Measurements from ENCODE around the gene GNAI3. TPM values are rescaled to one million over a fixed set of nuclear protein-coding genes. Genes with fewer than 3 reads are reported as not detected.
A peak's percentile ranks its signal among the peaks of the same experiment; 100 is the strongest.

The GNAI3 gene
- 1 to 10 TPM; 3.5 to 6.8 TPM for polyA plus RNA-seq

GRCh38 chr1:109548321-109549267 lies at the start of gene GNAI3:
GNAI3 (plus strand) TSS chr1:109548615; CDS start chr1:109548721, 106 bp downstream.
- no peaks in the 10 kb centered on the region for H3K4me1 ChIP-seq (ENCODE audit: control insufficient read depth in 2 of 2, insufficient read depth in 2 of 2, low read length in 1 of 2)
- peak within 1 kb of the TSS; percentile 71 to 83 for H3K4me3 ChIP-seq (ENCODE audit: low read depth in 1 of 2, low read length in 2 of 2)
- H3K27me3 ChIP-seq (ENCODE audit: control insufficient read depth in 1 of 2, insufficient read depth in 2 of 2, low read length in 2 of 2) = no peaks in the 10 kb centered on the region
- 0 to 1% methylated on average over 68 of the region's 68 CpGs for WGBS, 2 donors
- no peaks in the 10 kb centered on the region for H3K36me3 ChIP-seq (ENCODE audit: control insufficient read depth in 2 of 2, insufficient read depth in 2 of 2, low read length in 1 of 2)
- H3K9me3 ChIP-seq (ENCODE audit: control insufficient read depth in 2 of 2, insufficient read depth in 1 of 2, low read depth in 1 of 2, low read length in 1 of 2) = no peaks in the 10 kb centered on the region
- H3K27ac ChIP-seq (ENCODE audit: low read depth in 2 of 2, low read length in 1 of 2) = peak within 1 kb of the TSS; percentile 96 to 97

DNA sequence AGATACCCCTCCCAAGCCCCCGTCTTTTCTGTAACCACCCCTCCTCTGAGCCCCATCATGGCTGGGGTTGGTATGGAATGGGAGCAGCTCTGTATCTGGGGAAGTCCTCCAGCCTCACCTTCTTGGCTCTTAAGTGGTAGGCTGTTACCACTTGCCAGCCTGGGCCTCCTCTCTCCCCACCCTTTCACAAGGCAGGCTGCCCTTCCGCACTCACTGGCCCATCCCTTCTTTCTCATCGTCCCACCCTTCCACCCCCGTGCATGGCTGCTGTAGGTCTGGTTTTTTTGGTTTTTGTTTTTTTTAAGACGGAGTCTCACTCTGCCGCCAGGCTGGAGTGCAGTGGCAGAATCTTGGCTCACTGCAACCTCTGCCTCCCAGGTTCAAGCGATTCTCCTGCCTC lies 49.3 kb upstream of the GNAI3 start:
- H3K4me1 ChIP-seq (ENCODE audit: control insufficient read depth in 2 of 2, insufficient read depth in 2 of 2, low read length in 1 of 2) = peaks cover 7 to 15% of the 10 kb centered on the region in 2 donors

GRCh38 chr1:109499661-109500536 lies 48.5 kb upstream of the GNAI3 start:
- Histone ChIP-seq H3K27me3 (ENCODE audit: control insufficient read depth in 1 of 2, insufficient read depth in 2 of 2, low read length in 2 of 2) (no peaks in the 10 kb centered on the region), H3K36me3 (ENCODE audit: control insufficient read depth in 2 of 2, insufficient read depth in 2 of 2, low read length in 1 of 2) (peaks cover 2 to 21% of the 10 kb centered on the region in 2 donors), H3K27ac (ENCODE audit: low read depth in 2 of 2, low read length in 1 of 2) (peak overlapping the region; percentile 51 to 77), H3K4me1 (ENCODE audit: control insufficient read depth in 2 of 2, insufficient read depth in 2 of 2, low read length in 1 of 2) (peaks cover 7 to 13% of the 10 kb centered on the region in 2 donors), H3K9me3 (ENCODE audit: control insufficient read depth in 2 of 2, insufficient read depth in 1 of 2, low read depth in 1 of 2, low read length in 1 of 2) (no peaks in the 10 kb centered on the region), H3K4me3 (ENCODE audit: low read depth in 1 of 2, low read length in 2 of 2) (no peak overlapping the region)
- 55 to 61% methylated on average over 4 of the region's 4 CpGs for WGBS, 2 donors

More for the DNA sequence above, 49.3 kb upstream of the GNAI3 start:
- WGBS, 2 donors = 45 to 56% methylated on average over 7 of the region's 7 CpGs
- peaks cover 2 to 21% of the 10 kb centered on the region in 2 donors for H3K36me3 ChIP-seq (ENCODE audit: control insufficient read depth in 2 of 2, insufficient read depth in 2 of 2, low read length in 1 of 2)
- peak overlapping the region; percentile 46 to 77 for H3K27ac ChIP-seq (ENCODE audit: low read depth in 2 of 2, low read length in 1 of 2)
- no peak overlapping the region for H3K4me3 ChIP-seq (ENCODE audit: low read depth in 1 of 2, low read length in 2 of 2)
- H3K27me3 ChIP-seq (ENCODE audit: control insufficient read depth in 1 of 2, insufficient read depth in 2 of 2, low read length in 2 of 2) = no peaks in the 10 kb centered on the region
- no peaks in the 10 kb centered on the region for H3K9me3 ChIP-seq (ENCODE audit: control insufficient read depth in 2 of 2, insufficient read depth in 1 of 2, low read depth in 1 of 2, low read length in 1 of 2)

- Histone ChIP-seq H3K27me3 (ENCODE audit: control insufficient read depth in 1 of 2, insufficient read depth in 2 of 2, low read length in 2 of 2) (no peaks in the 10 kb centered on the region), H3K36me3 (ENCODE audit: control insufficient read depth in 2 of 2, insufficient read depth in 2 of 2, low read length in 1 of 2) (peaks cover 0 to 17% of the 10 kb centered on the region in 2 donors), H3K27ac (ENCODE audit: low read depth in 2 of 2, low read length in 1 of 2) (peak overlapping the region; percentile 36 to 47), H3K4me1 (ENCODE audit: control insufficient read depth in 2 of 2, insufficient read depth in 2 of 2, low read length in 1 of 2) (peaks cover 7 to 11% of the 10 kb centered on the region in 2 donors), H3K4me3 (ENCODE audit: low read depth in 1 of 2, low read length in 2 of 2) (no peak overlapping the region), H3K9me3 (ENCODE audit: control insufficient read depth in 2 of 2, insufficient read depth in 1 of 2, low read depth in 1 of 2, low read length in 1 of 2) (no peaks in the 10 kb centered on the region)
- 36 to 44% methylated on average over 5 of the region's 5 CpGs for WGBS, 2 donors
Measured at GRCh38 chr1:109500941-109501381, 47.5 kb upstream of the GNAI3 start.

DNA sequence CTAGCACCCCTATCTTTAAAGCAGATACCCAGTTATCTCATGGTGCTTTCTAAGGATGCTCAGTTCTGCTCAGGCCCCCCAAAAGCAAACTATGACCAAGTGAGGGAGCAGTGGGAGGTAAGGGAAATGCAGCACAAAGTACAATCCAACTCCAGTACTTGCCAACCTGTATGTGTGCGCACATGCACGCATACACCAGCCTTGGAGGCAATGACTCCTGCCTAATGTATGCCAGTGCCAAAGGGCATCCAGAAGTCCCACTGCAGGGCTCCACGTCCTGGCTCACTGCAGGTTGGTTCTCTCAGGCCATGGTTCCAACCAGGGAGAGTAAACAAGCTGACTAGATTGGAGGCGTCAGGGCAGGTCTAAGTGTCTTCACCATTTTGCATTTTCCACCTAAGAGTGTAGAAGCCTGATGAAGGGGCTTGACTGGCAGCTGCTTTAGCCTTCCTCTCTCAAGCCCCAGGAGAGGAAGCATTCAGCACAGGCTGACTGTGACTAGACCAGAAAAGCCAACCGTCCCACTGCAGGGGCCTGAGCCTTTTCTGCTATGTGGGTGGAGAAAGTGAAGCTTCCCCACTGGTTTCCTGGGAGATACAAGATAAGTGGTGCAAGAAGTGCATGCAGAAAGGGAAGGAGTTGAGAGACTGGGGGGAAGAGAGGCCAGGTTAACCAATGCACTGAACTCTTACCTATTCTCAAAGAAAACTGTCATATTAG lies 46.6 kb upstream of the GNAI3 start:
- no peaks in the 10 kb centered on the region for H3K27me3 ChIP-seq (ENCODE audit: control insufficient read depth in 1 of 2, insufficient read depth in 2 of 2, low read length in 2 of 2)
- peaks cover 7 to 11% of the 10 kb centered on the region in 2 donors for H3K4me1 ChIP-seq (ENCODE audit: control insufficient read depth in 2 of 2, insufficient read depth in 2 of 2, low read length in 1 of 2)
- 51 to 58% methylated on average over 5 of the region's 5 CpGs for WGBS, 2 donors
- no peaks in the 10 kb centered on the region for H3K9me3 ChIP-seq (ENCODE audit: control insufficient read depth in 2 of 2, insufficient read depth in 1 of 2, low read depth in 1 of 2, low read length in 1 of 2)
- H3K4me3 ChIP-seq (ENCODE audit: low read depth in 1 of 2, low read length in 2 of 2) = no peak overlapping the region
- peaks cover 0 to 12% of the 10 kb centered on the region in 2 donors for H3K36me3 ChIP-seq (ENCODE audit: control insufficient read depth in 2 of 2, insufficient read depth in 2 of 2, low read length in 1 of 2)
- no peak overlapping the region for H3K27ac ChIP-seq (ENCODE audit: low read depth in 2 of 2, low read length in 1 of 2)

DNA sequence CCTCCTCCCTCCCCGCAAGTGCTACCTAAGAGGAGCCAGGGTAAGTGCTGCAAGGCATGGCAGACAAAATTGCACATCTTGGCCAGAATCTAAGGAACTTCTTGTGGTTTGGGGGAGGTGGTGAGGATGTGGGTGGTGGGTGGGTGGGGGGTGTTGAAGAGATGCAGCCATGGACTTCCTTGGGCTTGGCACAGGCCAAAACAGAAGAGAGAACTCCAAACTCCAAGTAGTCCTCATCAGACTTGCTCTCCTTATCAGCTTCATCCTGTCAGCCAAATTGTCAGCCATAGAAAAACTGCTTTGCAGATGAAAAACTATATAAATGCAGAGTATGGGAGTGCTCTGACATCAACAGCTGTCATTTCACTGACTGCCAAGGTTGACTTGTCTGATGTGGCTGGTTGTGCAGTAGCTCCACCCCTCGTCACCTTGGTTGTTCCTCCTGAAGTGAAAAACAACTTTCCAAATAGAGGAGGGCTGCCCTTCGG lies 46.0 kb upstream of the GNAI3 start:
- WGBS, 2 donors = 70 to 81% methylated on average over 3 of the region's 3 CpGs
- H3K4me1 ChIP-seq (ENCODE audit: control insufficient read depth in 2 of 2, insufficient read depth in 2 of 2, low read length in 1 of 2) = peaks cover 8 to 11% of the 10 kb centered on the region in 2 donors
- H3K4me3 ChIP-seq (ENCODE audit: low read depth in 1 of 2, low read length in 2 of 2) = no peak overlapping the region
- H3K27ac ChIP-seq (ENCODE audit: low read depth in 2 of 2, low read length in 1 of 2) = no peak overlapping the region
- peaks cover 0 to 11% of the 10 kb centered on the region in 2 donors for H3K36me3 ChIP-seq (ENCODE audit: control insufficient read depth in 2 of 2, insufficient read depth in 2 of 2, low read length in 1 of 2)
- no peaks in the 10 kb centered on the region for H3K27me3 ChIP-seq (ENCODE audit: control insufficient read depth in 1 of 2, insufficient read depth in 2 of 2, low read length in 2 of 2)
- H3K9me3 ChIP-seq (ENCODE audit: control insufficient read depth in 2 of 2, insufficient read depth in 1 of 2, low read depth in 1 of 2, low read length in 1 of 2) = no peaks in the 10 kb centered on the region

GRCh38 chr1:109503935-109504334 lies 44.5 kb upstream of the GNAI3 start:
- 32 to 49% methylated on average over 5 of the region's 5 CpGs for WGBS, 2 donors
- H3K4me3 ChIP-seq (ENCODE audit: low read depth in 1 of 2, low read length in 2 of 2) = no peak overlapping the region
- H3K4me1 ChIP-seq (ENCODE audit: control insufficient read depth in 2 of 2, insufficient read depth in 2 of 2, low read length in 1 of 2) = peaks cover 6 to 14% of the 10 kb centered on the region in 2 donors
- H3K27me3 ChIP-seq (ENCODE audit: control insufficient read depth in 1 of 2, insufficient read depth in 2 of 2, low read length in 2 of 2) = no peaks in the 10 kb centered on the region
- H3K27ac ChIP-seq (ENCODE audit: low read depth in 2 of 2, low read length in 1 of 2) = no peak overlapping the region
- H3K36me3 ChIP-seq (ENCODE audit: control insufficient read depth in 2 of 2, insufficient read depth in 2 of 2, low read length in 1 of 2) = peaks cover 0 to 15% of the 10 kb centered on the region in 2 donors
- no peaks in the 10 kb centered on the region for H3K9me3 ChIP-seq (ENCODE audit: control insufficient read depth in 2 of 2, insufficient read depth in 1 of 2, low read depth in 1 of 2, low read length in 1 of 2)

DNA sequence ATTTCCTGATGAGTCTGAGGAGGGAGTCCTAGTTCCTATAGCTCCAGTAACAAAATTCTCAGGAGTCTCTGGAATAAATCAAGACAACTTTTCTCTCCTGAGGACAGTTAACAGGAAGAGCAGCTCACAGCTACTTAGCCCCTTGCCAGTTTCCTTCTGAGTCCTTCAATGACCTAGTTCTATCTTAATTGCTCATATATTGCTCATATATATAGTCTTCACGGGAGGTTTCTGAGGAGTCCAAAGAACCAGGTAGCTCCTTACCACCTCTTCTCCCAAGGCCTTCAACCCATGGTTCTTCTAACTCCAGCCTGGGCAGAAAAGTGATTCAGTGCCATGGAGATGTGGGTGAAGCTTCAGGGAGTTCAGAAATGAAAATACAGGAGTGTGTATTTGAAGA lies 43.4 kb upstream of the GNAI3 start:
- peaks cover 0 to 14% of the 10 kb centered on the region in 2 donors for H3K36me3 ChIP-seq (ENCODE audit: control insufficient read depth in 2 of 2, insufficient read depth in 2 of 2, low read length in 1 of 2)
- H3K27me3 ChIP-seq (ENCODE audit: control insufficient read depth in 1 of 2, insufficient read depth in 2 of 2, low read length in 2 of 2) = no peaks in the 10 kb centered on the region
- peaks cover 6 to 18% of the 10 kb centered on the region in 2 donors for H3K4me1 ChIP-seq (ENCODE audit: control insufficient read depth in 2 of 2, insufficient read depth in 2 of 2, low read length in 1 of 2)
- H3K4me3 ChIP-seq (ENCODE audit: low read depth in 1 of 2, low read length in 2 of 2) = no peak overlapping the region
- H3K27ac ChIP-seq (ENCODE audit: low read depth in 2 of 2, low read length in 1 of 2) = no peak overlapping the region
- H3K9me3 ChIP-seq (ENCODE audit: control insufficient read depth in 2 of 2, insufficient read depth in 1 of 2, low read depth in 1 of 2, low read length in 1 of 2) = no peaks in the 10 kb centered on the region
- 78 to 87% methylated on average over 1 of the region's 1 CpG for whole genome bisulfite sequencing, 2 donors

Measured in esophagus (tissue), 2 donors.